CD4-positive, alpha-beta memory T cell (primary cell): ENCODE data around the gene DR1. TPM values are rescaled to one million over a fixed set of nuclear protein-coding genes. Genes with fewer than 3 reads are reported as not detected.
"Not testable (repeated sequence)": the region's sequence is repeated elsewhere in the genome, so short reads cannot be mapped to it uniquely, and the experiment has no call there.

Source experiments
- CTCF ChIA-PET: fragments of 350-600 bp; sonication (Branson Sonifier 250); formaldehyde crosslinking; loops from one replicate; lab custom pipeline; 2021; ENCODE audit warnings: inconsistent platforms; ENCODE audit not compliant: partially characterized antibody; lab: Charles Lee
- POLR2A ChIA-PET: fragments of 350-600 bp; sonication (Branson Sonifier 250); formaldehyde crosslinking; loops from one replicate; lab custom pipeline; 2021; ENCODE audit not compliant: partially characterized antibody; lab: Charles Lee
- DNase-seq, 5 donors: peaks; one replicate each; pipeline versions ENCODE4 v3.0.0 to v3.0.0-alpha.2; 2020 to 2022; ENCODE audit warnings: mixed read lengths in 1 of 5
- H3K27ac ChIP-seq: one replicate; pipeline ENCODE4 v1.7.0; 2013; ENCODE audit warnings: low read depth, low read length
- H3K27me3 ChIP-seq: 2 replicates; pipeline ENCODE4 v1.7.0; 2013; ENCODE audit warnings: mild to moderate bottlenecking, low read length, moderate library complexity; ENCODE audit not compliant: insufficient read depth
- H3K36me3 ChIP-seq: 2 replicates; pipeline ENCODE4 v1.7.0; 2013; ENCODE audit warnings: mild to moderate bottlenecking, low read length, moderate library complexity; ENCODE audit not compliant: insufficient read depth
- H3K4me1 ChIP-seq: 2 replicates; pipeline ENCODE4 v1.7.0; 2013; ENCODE audit warnings: mild to moderate bottlenecking, low read length, moderate library complexity; ENCODE audit not compliant: insufficient read depth
- H3K4me3 ChIP-seq, 2 donors: one replicate each; pipeline ENCODE4 v1.7.0; 2013; ENCODE audit warnings: low read length in 2 of 2, mild to moderate bottlenecking in 1 of 2
- H3K9me3 ChIP-seq, 2 donors: one replicate each; pipeline ENCODE4 v1.7.0; 2013; ENCODE audit warnings: low read length in 2 of 2, control low read depth in 1 of 2; ENCODE audit not compliant: control insufficient read depth in 1 of 2
- H3K27ac Mint-ChIP-seq, 7 donors: one replicate each; pipeline ENCODE4 v1.8.0; 2020 to 2021; ENCODE audit warnings: mixed read lengths in 7 of 7, mild to moderate bottlenecking in 6 of 7, inconsistent platforms in 3 of 7, moderate library complexity in 3 of 7
- H3K27me3 Mint-ChIP-seq, 2 donors: one replicate each; pipeline ENCODE4 v1.8.0; 2020 to 2021; ENCODE audit warnings: mixed read lengths in 2 of 2
- H3K36me3 Mint-ChIP-seq, 2 donors: one replicate each; pipeline ENCODE4 v1.8.0; 2020 to 2021; ENCODE audit warnings: mixed read lengths in 2 of 2, inconsistent platforms in 1 of 2, mild to moderate bottlenecking in 1 of 2
- H3K4me1 Mint-ChIP-seq, 4 donors: one replicate each; pipeline ENCODE4 v1.8.0; 2020 to 2021; ENCODE audit warnings: mixed read lengths in 4 of 4, mild to moderate bottlenecking in 1 of 4
- H3K4me3 Mint-ChIP-seq, 8 donors: one replicate each; pipeline ENCODE4 v1.8.0; 2020 to 2021; ENCODE audit warnings: mixed read lengths in 8 of 8, mild to moderate bottlenecking in 7 of 8, moderate library complexity in 6 of 8, inconsistent platforms in 3 of 8
- H3K9me3 Mint-ChIP-seq, 8 donors: one replicate each; pipeline ENCODE4 v1.8.0; 2020 to 2021; ENCODE audit warnings: mixed read lengths in 8 of 8, mild to moderate bottlenecking in 5 of 8, inconsistent platforms in 3 of 8, moderate library complexity in 1 of 8
- intact Hi-C: fragments of 100-400 bp; cut with micrococcal nuclease; formaldehyde crosslinking; loops from one replicate; pipeline ENCODE4 v1.15.1; 2023
- polyA plus RNA-seq, 2 donors: library from polyadenylated mRNA; unstranded; fragments of 300-500 nt; fragmentation: Illumina TruSeq; gene quantifications; one replicate each; pipeline ENCODE4 v1.2.3, GENCODE V29; 2021
- total RNA-seq, 2 experiments: library from RNA; stranded (reverse); gene quantifications; one replicate each; pipeline ENCODE4 v1.2.3, GENCODE V29; 2021

DR1 gene
- total and polyA plus RNA-seq, 4 experiments from 2014 or later: 64.0 to 71.9 (median 71.8) TPM

DNA sequence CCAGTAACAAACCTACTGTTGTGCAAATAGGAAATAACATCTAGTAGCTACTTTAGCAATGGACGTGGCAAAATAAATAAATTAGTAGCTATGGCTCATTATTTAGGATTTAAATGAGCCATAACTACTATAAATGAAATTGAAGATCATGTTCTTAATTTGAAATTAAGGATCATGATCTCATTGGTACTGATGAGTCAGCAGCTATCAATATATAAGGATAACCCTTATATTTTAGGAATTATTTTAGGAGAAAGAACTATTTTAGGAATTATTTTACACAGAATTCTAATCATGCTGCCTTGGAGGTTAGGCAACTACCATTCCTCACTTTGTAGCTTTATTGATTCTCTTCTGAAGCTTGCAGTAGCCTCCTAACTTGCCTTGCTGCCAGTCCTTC is 24.0 kb downstream of the DR1 start:
- Histone ChIP-seq H3K4me3 (no peak overlapping the region), H3K36me3 (no peaks in the 10 kb centered on the region), H3K4me1 (no peaks in the 10 kb centered on the region), H3K9me3 (no peaks in the 10 kb centered on the region), H3K27me3 (no peaks in the 10 kb centered on the region), H3K27ac (no peak overlapping the region)
- ChIA-PET CTCF (interaction anchor here (1.8 kb wide), 1 partner anchor 65 kb away, joined by 10 read pairs; no protein-coding TSS in a partner anchor), POLR2A (no interaction called here)
- Mint-ChIP-seq H3K27ac (no peak overlapping the region), H3K27me3 (no peaks in the 10 kb centered on the region), H3K4me1 (peaks cover 0 to 4% (median 3%) of the 10 kb centered on the region in 4 donors), H3K36me3 (peaks cover 34 to 60% of the 10 kb centered on the region in 2 donors), H3K9me3 (peaks cover 0 to 21% (median 5%) of the 10 kb centered on the region in 8 donors), H3K4me3 (no peak overlapping the region)
- DNase-seq: no peak
- intact Hi-C loops: no loop called here

- Mint-ChIP-seq H3K27ac (peak overlapping the region in 1 of 7 donors; percentile 32), H3K4me3 (no peak overlapping the region), H3K36me3 (peaks cover 41 to 43% of the 10 kb centered on the region in 2 donors), H3K27me3 (no peaks in the 10 kb centered on the region), H3K9me3 (peaks cover 6 to 62% (median 40%) of the 10 kb centered on the region in 8 donors), H3K4me1 (peaks cover 0 to 3% (median under 1%) of the 10 kb centered on the region in 4 donors)
- CTCF ChIA-PET: no interaction called here
- H3K4me3 ChIP-seq: no peak overlapping the region
- H3K27me3 ChIP-seq: no peaks in the 10 kb centered on the region
- intact Hi-C loops: no loop called here
- peaks cover 0 to 5% of the 10 kb centered on the region in 2 donors for H3K9me3 ChIP-seq
- no peaks in the 10 kb centered on the region for H3K4me1 ChIP-seq
- no peak overlapping the region for H3K27ac ChIP-seq
- H3K36me3 ChIP-seq: no peaks in the 10 kb centered on the region
- DNase-seq: no peak
- POLR2A ChIA-PET: no interaction called here
These were observed 28.8 kb downstream of the DR1 start for GRCh38 chr1:93374334-93375106.

DNA sequence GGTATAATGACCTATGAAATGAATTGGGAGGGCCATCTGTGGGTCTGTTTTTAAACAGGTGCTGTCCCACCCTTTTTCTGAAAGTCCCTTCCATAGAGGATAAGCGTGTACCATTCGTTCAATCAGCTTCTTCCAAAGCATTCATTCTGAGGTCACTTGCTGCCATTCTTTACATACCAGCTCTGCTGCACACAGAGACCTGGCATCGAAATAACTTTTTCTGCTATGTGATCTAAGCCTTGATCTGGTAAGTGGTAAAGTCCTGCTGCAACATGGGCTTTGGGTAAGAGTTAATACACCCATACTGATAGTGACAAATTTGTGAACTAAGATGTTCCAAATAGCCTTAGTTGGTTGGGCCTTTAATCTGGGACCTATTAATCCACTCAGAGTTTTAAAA is 38.9 kb downstream of the DR1 start:
- ChIA-PET POLR2A (no interaction called here), CTCF (interaction anchor here (1.2 kb wide), 1 partner anchor 81 kb away, joined by 3 read pairs; no protein-coding TSS in a partner anchor)
- Mint-ChIP-seq H3K27ac (no peak overlapping the region), H3K9me3 (peaks cover 0 to 64% (median 37%) of the 10 kb centered on the region in 8 donors), H3K36me3 (peaks cover 7 to 13% of the 10 kb centered on the region in 2 donors), H3K27me3 (peaks cover 0 to under 1% of the 10 kb centered on the region in 2 donors), H3K4me3 (no peak overlapping the region), H3K4me1 (peaks cover 0 to 2% (median 0%) of the 10 kb centered on the region in 4 donors)
- no peaks in the 10 kb centered on the region for H3K4me1 ChIP-seq
- no peak overlapping the region for H3K4me3 ChIP-seq
- H3K36me3 ChIP-seq: no peaks in the 10 kb centered on the region
- DNase-seq: no peak
- no peak overlapping the region for H3K27ac ChIP-seq
- peaks cover 0 to 6% of the 10 kb centered on the region in 2 donors for H3K9me3 ChIP-seq
- intact Hi-C loops: no loop called here
- H3K27me3 ChIP-seq: no peaks in the 10 kb centered on the region

DNA sequence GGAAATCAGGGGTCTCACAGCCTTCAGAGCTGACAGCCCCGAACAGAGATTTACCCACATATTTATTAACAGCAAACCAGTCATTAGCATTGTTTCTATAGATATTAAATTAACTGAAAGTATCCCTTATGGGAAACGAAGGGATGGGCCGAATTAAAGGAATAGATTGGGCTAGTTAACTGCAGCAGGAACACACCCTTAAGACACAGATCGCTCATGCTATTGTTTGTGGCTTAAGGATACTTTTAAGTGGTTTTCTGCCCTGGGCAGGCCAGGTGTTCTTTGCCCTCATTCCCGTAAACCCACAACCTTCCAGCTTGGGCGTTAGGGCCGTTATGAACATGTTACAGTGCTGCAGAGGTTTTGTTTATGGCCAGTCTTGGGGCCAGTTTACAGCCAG is 40.6 kb downstream of the DR1 start:
- POLR2A ChIA-PET, H3K27me3 Mint-ChIP-seq, H3K27ac Mint-ChIP-seq, H3K9me3 ChIP-seq, H3K4me1 Mint-ChIP-seq, H3K27me3 ChIP-seq, H3K27ac ChIP-seq, CTCF ChIA-PET, H3K4me3 Mint-ChIP-seq, H3K4me3 ChIP-seq, DNase-seq, H3K36me3 ChIP-seq, intact Hi-C loops, H3K4me1 ChIP-seq: not testable (repeated sequence)
- Mint-ChIP-seq H3K9me3 (peaks cover 0 to 60% (median 33%) of the 10 kb centered on the region in 8 donors), H3K36me3 (peaks cover 7 to 14% of the 10 kb centered on the region in 2 donors)

- H3K27ac Mint-ChIP-seq: no peak overlapping the region
- ChIA-PET CTCF (no interaction called here), POLR2A (no interaction called here)
- Histone ChIP-seq H3K4me3 (no peak overlapping the region), H3K27ac (no peak overlapping the region), H3K27me3 (no peaks in the 10 kb centered on the region), H3K9me3 (no peaks in the 10 kb centered on the region), H3K4me1 (no peaks in the 10 kb centered on the region), H3K36me3 (no peaks in the 10 kb centered on the region)
- H3K4me1 Mint-ChIP-seq: no peaks in the 10 kb centered on the region
- peaks cover 0 to 1% of the 10 kb centered on the region in 2 donors for H3K36me3 Mint-ChIP-seq
- no peak for DNase-seq
- H3K27me3 Mint-ChIP-seq: peaks cover 0 to 1% of the 10 kb centered on the region in 2 donors
- H3K4me3 Mint-ChIP-seq: no peak overlapping the region
- intact Hi-C loops: no loop called here
- peaks cover 0 to 6% (median 0%) of the 10 kb centered on the region in 8 donors for H3K9me3 Mint-ChIP-seq
These were observed 48.8 kb downstream of the DR1 start for GRCh38 chr1:93394514-93394913.

DNA sequence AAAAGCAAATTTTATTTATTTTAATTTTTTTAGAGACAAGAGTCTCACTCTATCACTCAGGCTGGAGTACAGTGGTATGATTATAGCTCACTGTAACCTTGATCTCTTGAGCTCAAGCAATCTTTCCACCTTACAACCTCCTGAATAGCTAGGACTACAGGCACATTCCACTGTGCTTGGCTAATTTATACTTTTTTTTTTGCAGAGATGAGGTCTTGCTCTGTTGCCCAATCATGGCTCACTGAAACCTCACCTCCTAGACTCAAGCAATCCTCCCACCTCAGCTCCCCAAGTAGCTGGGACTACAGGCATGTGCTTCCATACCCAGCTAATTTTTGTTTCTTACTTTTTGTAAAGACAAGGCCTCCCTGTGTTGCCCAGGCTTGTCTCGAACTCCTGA is 49.5 kb downstream of the DR1 start:
- no peaks in the 10 kb centered on the region for H3K9me3 ChIP-seq
- H3K4me1 ChIP-seq: no peaks in the 10 kb centered on the region
- H3K27ac Mint-ChIP-seq: no peak overlapping the region
- ChIA-PET CTCF (no interaction called here), POLR2A (no interaction called here)
- H3K27ac ChIP-seq: no peak overlapping the region
- no peak overlapping the region for H3K4me3 Mint-ChIP-seq
- no peaks in the 10 kb centered on the region for H3K27me3 ChIP-seq
- intact Hi-C loops: no loop called here
- no peak overlapping the region for H3K4me3 ChIP-seq
- peaks cover 0 to 2% (median 0%) of the 10 kb centered on the region in 8 donors for H3K9me3 Mint-ChIP-seq
- H3K4me1 Mint-ChIP-seq: no peaks in the 10 kb centered on the region
- H3K36me3 Mint-ChIP-seq: no peaks in the 10 kb centered on the region
- H3K36me3 ChIP-seq: no peaks in the 10 kb centered on the region
- no peak for DNase-seq
- no peaks in the 10 kb centered on the region for H3K27me3 Mint-ChIP-seq

GRCh38 chr1:93399781-93400180 is 54.1 kb downstream of the DR1 start:
- no peak overlapping the region for H3K27ac Mint-ChIP-seq
- no peak for DNase-seq
- no peaks in the 10 kb centered on the region for H3K27me3 ChIP-seq
- H3K9me3 ChIP-seq: no peaks in the 10 kb centered on the region
- no peaks in the 10 kb centered on the region for H3K36me3 ChIP-seq
- ChIA-PET POLR2A (no interaction called here), CTCF (no interaction called here)
- no peaks in the 10 kb centered on the region for H3K27me3 Mint-ChIP-seq
- H3K27ac ChIP-seq: no peak overlapping the region
- no peaks in the 10 kb centered on the region for H3K36me3 Mint-ChIP-seq
- no peak overlapping the region for H3K4me3 Mint-ChIP-seq
- H3K9me3 Mint-ChIP-seq: peaks cover 0 to 3% (median 0%) of the 10 kb centered on the region in 8 donors
- H3K4me3 ChIP-seq: no peak overlapping the region
- H3K4me1 Mint-ChIP-seq: no peaks in the 10 kb centered on the region
- H3K4me1 ChIP-seq: no peaks in the 10 kb centered on the region
- intact Hi-C loops: no loop called here
